OCI-LY1 (cell line): Measurements from ENCODE around the gene ANTXR1.

ENCODE experiments used
- H2AFZ ChIP-seq: fragments of 200-600 bp; sonication (generic), shearing (Covaris generic); 2 replicates; pipeline ENCODE4 v1.6.0; 2014; ENCODE audit warnings: antibody characterized with exemption, mild to moderate bottlenecking, low read length
- H3F3A ChIP-seq: fragments of 200-600 bp; sonication (generic), shearing (Covaris generic); 2 replicates; pipeline ENCODE4 v1.6.0; 2014; ENCODE audit warnings: mild to moderate bottlenecking, antibody characterized with exemption, low read length, moderate library complexity; ENCODE audit not compliant: insufficient read depth
- H3K27ac ChIP-seq: fragments of 200-600 bp; sonication (generic); 2 replicates; pipeline ENCODE4 v1.5.1; 2014; ENCODE audit warnings: low read length, mixed run types, mild to moderate bottlenecking, low read depth; ENCODE audit not compliant: poor library complexity, severe bottlenecking
- H3K27me3 ChIP-seq: fragments of 200-600 bp; sonication (generic); 2 replicates; pipeline ENCODE4 v1.6.0; 2014; ENCODE audit warnings: antibody characterized with exemption, mild to moderate bottlenecking, low read length, moderate library complexity; ENCODE audit not compliant: insufficient read depth
- H3K36me3 ChIP-seq: fragments of 200-600 bp; sonication (generic); 2 replicates; pipeline ENCODE4 v1.6.1; 2014; ENCODE audit warnings: mild to moderate bottlenecking, antibody characterized with exemption, low read length, moderate library complexity, mixed read lengths; ENCODE audit not compliant: insufficient read depth
- H3K4me1 ChIP-seq: fragments of 200-600 bp; sonication (generic); 2 replicates; pipeline ENCODE4 v1.5.1; 2014; ENCODE audit warnings: mild to moderate bottlenecking, low read length, moderate library complexity; ENCODE audit not compliant: insufficient read depth, severe bottlenecking
- H3K4me2 ChIP-seq: fragments of 200-600 bp; sonication (generic), shearing (Covaris generic); 2 replicates; pipeline ENCODE4 v1.6.1; 2014; ENCODE audit warnings: low read length
- H3K4me3 ChIP-seq: fragments of 200-600 bp; sonication (generic); 2 replicates; pipeline ENCODE4 v1.5.1; 2014; ENCODE audit warnings: low read length, low read depth, mild to moderate bottlenecking, mixed read lengths; ENCODE audit not compliant: poor library complexity, severe bottlenecking
- H3K79me2 ChIP-seq: fragments of 200-600 bp; shearing (Covaris generic); 2 replicates; pipeline ENCODE4 v1.6.1; 2016; ENCODE audit warnings: mixed run types, low read length, mixed read lengths; ENCODE audit not compliant: insufficient read depth
- H3K9ac ChIP-seq: fragments of 200-600 bp; sonication (generic), shearing (Covaris generic); 2 replicates; pipeline ENCODE4 v1.6.1; 2014; ENCODE audit warnings: mild to moderate bottlenecking, low read length, mixed read lengths
- H3K9me2 ChIP-seq: fragments of 200-600 bp; sonication (generic), shearing (Covaris generic); 2 replicates; pipeline ENCODE4 v1.6.1; 2014; ENCODE audit warnings: low read depth, mild to moderate bottlenecking, low read length, mixed read lengths
- H3K9me3 ChIP-seq: fragments of 200-600 bp; shearing (Covaris generic); 2 replicates; pipeline ENCODE4 v1.6.1; 2014; ENCODE audit warnings: low read length, mixed read lengths
- H4K20me1 ChIP-seq: fragments of 200-600 bp; sonication (generic), shearing (Covaris generic); 2 replicates; pipeline ENCODE4 v1.6.0; 2016; ENCODE audit warnings: mild to moderate bottlenecking, low read length; ENCODE audit not compliant: insufficient read depth
- CTCF ChIP-seq: fragments of 200-600 bp; sonication (generic), shearing (Covaris generic); IDR thresholded peaks from 2 replicates; pipeline ENCODE4 v1.5.1; 2017; ENCODE audit warnings: mild to moderate bottlenecking, antibody characterized with exemption, low read length, moderate library complexity, mixed read lengths
- EZH2 ChIP-seq: fragments of 200-600 bp; sonication (generic), shearing (Covaris generic); IDR thresholded peaks from 2 replicates; pipeline ENCODE4 v1.8.0; 2017; ENCODE audit warnings: borderline replicate concordance, mixed run types, mild to moderate bottlenecking, antibody characterized with exemption, low read length, moderate library complexity, mixed read lengths

The ANTXR1 gene

DNA sequence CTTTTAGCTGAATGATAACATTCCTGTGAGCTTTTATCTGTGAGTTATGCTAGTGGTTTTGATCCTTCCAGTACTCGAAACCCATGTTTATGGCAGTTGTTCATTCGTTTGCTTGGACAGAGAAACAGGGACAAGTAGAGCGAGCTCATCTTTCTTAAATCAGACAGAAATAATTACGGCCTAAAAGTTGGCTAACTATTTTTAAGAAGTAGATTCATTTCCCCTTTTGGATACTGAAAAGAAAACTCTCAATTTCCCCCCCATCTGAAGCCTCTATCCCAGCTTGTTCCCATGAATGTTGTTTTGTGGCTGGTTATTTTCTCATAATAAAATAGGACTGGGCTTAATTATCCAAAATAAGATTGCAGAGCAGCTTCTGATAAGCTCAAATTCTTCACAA lies 67.1 kb downstream of the ANTXR1 start:
- Histone ChIP-seq H4K20me1 (no peaks in the 10 kb centered on the region), H3K27ac (no peak overlapping the region), H3K4me2 (no peak overlapping the region), H3K9me2 (no peaks in the 10 kb centered on the region), H3F3A (no peaks in the 10 kb centered on the region), H3K27me3 (no peaks in the 10 kb centered on the region), H3K4me3 (no peak overlapping the region), H3K36me3 (no peaks in the 10 kb centered on the region), H3K4me1 (no peaks in the 10 kb centered on the region), H3K9me3 (no peaks in the 10 kb centered on the region), H3K9ac (no peak overlapping the region), H3K79me2 (no peaks in the 10 kb centered on the region), H2AFZ (no peak overlapping the region)
- TF ChIP-seq EZH2: no peak
- TF ChIP-seq CTCF: no peak

GRCh38 chr2:69081001-69081580 lies 68.1 kb downstream of the ANTXR1 start:
- Histone ChIP-seq H3K4me1 (no peaks in the 10 kb centered on the region), H3K79me2 (no peaks in the 10 kb centered on the region), H2AFZ (no peak overlapping the region), H3K4me3 (no peak overlapping the region), H3K27ac (no peak overlapping the region), H3K4me2 (no peak overlapping the region), H3K27me3 (no peaks in the 10 kb centered on the region), H4K20me1 (no peaks in the 10 kb centered on the region), H3K9me3 (no peaks in the 10 kb centered on the region), H3K9me2 (no peaks in the 10 kb centered on the region), H3F3A (no peaks in the 10 kb centered on the region), H3K9ac (no peak overlapping the region), H3K36me3 (no peaks in the 10 kb centered on the region)
- TF ChIP-seq EZH2 (no peak), CTCF (no peak)

GRCh38 chr2:69081757-69082156 lies 68.8 kb downstream of the ANTXR1 start:
- Histone ChIP-seq H3K27ac (no peak overlapping the region), H3K4me2 (no peak overlapping the region), H3K36me3 (no peaks in the 10 kb centered on the region), H4K20me1 (no peaks in the 10 kb centered on the region), H3K9me3 (no peaks in the 10 kb centered on the region), H3K27me3 (no peaks in the 10 kb centered on the region), H3K79me2 (no peaks in the 10 kb centered on the region), H3K4me1 (no peaks in the 10 kb centered on the region), H2AFZ (no peak overlapping the region), H3K4me3 (no peak overlapping the region), H3K9ac (no peak overlapping the region), H3F3A (no peaks in the 10 kb centered on the region), H3K9me2 (no peaks in the 10 kb centered on the region)
- no peak for TF ChIP-seq CTCF
- no peak for TF ChIP-seq EZH2
